HG03135 (cell line): ENCODE measurements around the gene RASSF5.

Source experiments
- ATAC-seq: cut with Tn5 transposase; IDR thresholded peaks from one replicate; pipeline ENCODE4 v1.9.1; 2021; ENCODE audit warnings: mild to moderate bottlenecking, moderate library complexity; ENCODE audit not compliant: unreplicated experiment

Gene RASSF5

DNA sequence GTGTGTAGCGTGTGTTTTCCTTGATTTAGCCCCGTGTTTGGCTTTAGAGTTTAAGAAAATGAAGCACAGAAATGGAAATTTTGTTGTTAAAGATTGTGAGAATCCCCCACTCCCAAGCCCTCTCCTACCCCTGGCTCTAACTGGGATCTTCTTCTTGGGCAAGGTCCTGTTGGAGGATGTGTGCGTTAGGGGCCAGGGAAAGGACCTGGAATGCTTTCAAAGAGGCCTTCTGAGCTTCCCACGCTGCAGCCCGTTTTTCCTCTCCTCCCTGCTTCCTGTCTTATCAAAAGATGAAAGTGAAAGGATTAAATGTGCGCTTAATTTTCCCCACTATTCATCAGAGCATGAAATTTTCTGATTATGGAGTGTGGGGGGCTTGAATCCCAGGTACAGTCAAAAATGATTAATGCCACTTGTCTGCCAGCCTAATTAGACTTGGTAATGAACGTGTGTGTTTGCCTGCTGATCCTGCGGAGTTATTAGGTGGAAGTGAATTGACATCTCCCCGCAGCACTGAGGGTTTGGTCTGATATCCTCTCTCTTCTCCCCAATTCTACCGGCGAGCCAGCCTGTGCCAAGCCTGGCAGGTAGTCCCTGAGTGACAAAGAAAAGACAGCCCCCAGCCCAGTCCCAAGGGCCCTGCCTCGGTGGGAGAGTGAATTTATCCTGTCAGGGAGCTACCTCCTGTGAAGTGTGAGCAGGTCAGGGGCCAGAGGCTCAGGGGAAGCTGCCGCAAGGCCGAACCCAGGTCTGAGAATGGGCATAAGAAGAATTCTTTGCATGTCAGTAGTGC, 4.9 kb downstream of the RASSF5 start:
- ATAC-seq = no peak

DNA sequence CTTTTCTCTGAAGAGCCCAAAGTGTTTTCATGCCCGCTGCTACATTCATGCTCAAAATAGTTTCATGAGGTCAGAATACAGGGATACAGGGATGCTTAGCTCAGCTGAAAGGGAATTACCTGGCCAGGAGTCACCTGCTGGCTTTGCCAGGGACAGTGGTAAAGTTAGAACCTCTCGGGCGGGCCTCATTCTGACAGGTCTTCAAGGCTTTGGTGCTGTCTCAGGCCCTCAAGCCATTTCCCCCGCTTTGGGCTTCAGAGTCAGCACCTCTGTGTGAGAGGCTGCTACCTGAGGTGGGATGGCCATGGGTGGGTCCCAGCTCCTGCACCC, 5.5 kb downstream of the RASSF5 start:
- no peak for ATAC-seq

GRCh38 chr1:206513312-206514111, 6.2 kb downstream of the RASSF5 start:
- no peak for ATAC-seq

DNA sequence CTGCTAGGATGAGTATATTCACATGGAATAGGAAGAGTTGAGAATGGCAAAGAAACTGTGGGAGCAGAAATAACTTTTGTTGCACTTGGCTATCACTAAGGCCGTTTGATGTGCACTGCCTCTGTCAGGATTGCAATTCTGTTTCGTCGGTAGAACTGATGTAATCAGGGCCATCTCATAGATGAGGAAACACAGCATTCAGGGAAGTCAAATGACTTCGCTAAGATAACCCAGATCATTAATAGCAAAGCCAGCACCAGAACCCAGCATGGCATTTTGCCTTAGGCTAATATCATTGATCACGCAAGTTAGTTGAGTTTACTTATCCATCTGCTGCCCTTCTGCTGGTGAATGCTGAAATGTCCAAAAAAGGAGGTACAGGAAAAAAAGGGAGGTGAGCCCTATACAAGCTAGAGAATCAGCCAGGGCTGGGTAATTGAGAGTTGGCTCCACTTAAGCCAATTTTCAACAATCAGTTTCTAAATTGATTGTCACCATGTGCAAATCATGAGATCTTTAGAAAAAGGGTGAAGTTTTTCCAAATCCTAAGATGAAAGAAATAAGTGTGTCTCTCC, 7.6 kb downstream of the RASSF5 start:
- ATAC-seq = no peak

GRCh38 chr1:206516728-206516990, 9.3 kb downstream of the RASSF5 start:
- ATAC-seq = no peak

DNA sequence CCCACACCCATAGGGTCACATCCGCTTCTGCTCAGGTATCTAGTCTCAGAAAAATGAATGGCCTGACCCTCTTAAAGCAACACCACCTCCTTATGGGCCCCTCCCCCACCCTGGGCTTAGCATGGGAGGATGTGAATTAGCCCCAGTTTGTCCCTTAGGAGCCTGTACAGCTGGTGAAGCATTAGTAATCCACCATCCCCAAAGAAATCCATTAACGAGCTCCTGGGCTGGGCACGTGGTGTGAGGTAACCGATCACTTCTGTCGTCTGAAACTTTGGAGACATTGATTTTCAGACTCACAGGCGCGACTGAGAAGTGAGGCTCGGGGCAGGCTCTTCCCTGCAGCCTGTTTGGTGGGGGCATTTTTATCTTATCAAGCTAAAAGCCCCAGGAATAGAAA, 10.5 kb downstream of the RASSF5 start:
- no peak for ATAC-seq

DNA sequence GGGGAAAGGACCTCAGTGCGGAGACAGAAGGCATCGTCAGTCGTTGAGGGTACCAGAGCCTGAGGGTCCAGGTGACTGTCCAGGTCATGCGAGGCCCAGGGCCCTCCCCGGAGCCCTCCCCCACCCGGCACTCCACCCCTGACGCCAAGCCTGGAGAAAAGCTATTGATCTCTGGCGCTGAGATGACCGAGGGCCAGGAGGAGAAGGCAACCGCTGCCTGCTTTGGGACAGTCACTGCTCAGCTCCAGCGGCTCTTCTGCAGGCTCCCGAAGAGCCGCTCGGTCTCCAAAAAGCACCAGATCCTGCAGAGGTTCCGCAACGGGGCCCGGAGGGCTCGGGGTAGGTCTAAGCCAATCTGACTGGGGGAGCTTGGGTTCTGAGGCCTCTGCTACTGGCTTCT, 10.9 kb downstream of the RASSF5 start:
- no peak for ATAC-seq

DNA sequence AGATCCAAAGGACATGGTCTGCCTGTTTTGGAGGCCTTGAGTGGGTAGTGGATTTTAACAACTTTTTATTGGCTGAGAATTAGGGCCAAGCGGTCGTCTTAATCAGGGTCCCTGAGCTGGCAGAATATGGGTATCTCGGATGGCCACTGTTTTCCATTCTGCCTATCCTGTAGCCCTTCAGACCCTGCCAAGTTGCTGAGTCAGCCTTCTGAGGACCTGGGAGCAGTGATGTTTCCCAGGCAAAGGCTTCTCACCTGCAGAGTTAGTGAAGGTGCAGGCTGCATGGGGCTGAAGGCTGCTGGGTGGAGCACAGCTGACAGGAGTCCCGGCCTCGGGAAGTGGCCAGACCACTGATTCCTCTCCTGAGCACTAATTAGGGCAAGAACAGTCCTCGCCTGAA, 11.4 kb downstream of the RASSF5 start:
- ATAC-seq = no peak

GRCh38 chr1:206521127-206521526, 13.8 kb downstream of the RASSF5 start:
- no peak for ATAC-seq

DNA sequence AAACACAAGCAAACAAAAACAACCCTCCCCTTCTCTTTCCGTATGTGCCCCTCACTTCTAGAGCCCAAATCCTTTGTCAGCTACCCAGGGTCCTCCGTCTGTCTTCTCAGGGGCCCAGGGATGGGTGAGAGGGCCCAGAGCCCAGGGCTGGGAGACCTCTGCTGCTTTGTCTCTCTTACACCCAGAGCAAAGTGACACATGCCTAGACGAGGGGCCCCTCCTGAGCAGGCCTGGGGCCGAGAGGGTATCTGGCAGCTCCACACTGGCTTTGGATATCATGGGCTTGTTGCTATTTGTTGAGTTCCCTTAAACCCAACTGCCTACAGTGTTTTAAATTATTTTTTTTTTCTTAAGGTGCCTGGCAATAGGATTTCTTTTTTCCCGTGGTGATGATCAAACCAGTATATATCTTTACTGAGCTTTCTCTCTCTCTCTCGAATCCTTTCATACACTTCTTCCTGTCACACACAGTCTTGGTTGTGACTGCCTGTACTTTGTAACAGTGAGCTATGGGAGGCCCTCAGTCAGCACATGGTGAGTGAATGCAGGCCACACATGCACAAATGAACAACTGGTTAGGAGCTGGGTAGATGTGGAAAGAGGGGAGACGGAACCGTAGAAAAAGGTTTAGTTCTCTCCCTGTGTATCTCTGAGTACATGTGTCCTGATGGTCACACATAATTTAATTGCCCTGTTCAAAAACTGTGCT, 14.5 kb downstream of the RASSF5 start:
- ATAC-seq = no peak

DNA sequence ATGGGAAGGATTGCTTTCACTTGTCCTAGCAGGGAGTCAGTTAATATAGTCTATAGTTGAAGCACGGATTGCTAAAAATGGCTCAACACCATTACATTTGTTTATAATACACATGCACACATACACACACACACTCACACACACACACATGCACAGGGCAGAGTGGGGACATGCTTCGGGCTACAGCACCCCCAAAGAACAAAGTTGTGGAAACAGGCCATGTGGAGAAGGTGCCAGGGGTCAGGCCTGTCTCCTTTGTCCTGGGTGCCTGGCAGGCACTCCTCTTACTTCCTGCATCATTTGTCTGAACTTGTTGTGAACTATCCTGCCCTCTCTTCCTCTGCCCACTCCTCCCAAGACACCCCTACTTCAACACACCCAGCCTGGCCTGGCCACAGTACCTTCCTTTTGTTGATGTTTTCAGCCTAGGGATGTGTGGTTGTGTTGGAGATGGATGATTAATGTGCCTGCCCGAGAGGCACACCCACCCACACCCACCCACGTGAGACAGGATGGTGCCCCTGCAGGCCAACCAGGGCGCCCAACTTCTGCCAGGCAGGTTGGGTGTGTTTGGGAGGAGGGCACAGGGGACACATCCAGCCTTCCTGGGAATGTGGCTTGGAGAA, 17.5 kb downstream of the RASSF5 start:
- no peak for ATAC-seq

DNA sequence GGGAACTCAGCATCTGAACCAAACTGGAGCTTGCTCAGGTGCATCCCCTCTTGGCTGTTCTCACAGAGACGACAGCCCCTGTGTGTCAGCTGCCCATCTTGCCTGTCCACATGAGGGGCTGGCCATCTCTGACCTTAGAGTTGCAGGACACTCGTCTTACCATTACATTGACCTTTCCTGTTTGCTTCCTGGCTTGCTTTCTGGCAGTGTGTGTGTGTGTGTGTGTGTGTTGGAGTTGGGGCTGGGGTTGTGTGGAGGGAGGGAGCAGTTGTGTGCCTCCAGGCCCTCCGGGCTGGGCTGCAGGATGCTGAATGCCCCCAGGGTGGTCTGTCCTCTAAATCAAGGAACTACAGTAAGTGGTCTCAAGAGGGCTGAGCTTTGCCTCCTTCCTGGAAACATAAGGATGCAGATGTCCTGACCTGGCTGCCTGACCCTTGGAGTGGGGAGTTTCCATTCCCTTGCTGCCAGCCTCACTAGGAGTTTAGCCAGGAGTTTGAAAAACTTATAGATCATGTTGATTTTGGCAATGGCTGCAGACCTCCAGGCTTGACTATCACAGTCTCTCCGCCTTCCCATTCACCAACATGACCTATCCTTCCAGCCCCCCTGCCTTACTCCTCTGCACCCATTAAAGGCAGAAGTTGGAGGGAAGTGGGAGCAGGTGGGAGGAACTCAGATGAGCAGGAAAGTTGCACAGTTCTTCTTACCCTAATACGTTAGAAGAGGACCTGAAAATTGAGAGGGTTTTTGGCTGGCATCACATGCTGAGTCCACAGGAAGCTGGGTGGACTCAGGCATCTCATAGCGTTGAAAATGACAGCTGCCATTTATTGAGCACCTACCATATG, 19.0 kb downstream of the RASSF5 start:
- no peak for ATAC-seq

DNA sequence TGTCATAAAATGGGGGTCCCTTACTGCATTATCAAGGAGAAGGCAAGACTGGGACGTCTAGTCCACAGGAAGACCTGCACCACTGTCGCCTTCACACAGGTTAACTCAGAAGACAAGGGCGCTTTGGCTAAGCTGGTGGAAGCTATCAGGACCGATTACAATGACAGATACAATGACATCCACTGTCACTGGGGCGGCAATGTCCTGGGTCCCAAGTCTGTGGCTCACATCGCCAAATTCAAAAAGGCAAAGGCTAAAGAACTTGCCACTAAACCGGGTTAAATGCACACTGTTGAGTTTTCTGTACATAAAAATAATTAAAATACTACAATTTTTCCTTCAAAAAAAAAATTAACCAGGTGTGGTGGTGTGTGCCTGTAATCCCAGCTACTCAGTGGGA, 22.1 kb downstream of the RASSF5 start:
- ATAC-seq = no peak

DNA sequence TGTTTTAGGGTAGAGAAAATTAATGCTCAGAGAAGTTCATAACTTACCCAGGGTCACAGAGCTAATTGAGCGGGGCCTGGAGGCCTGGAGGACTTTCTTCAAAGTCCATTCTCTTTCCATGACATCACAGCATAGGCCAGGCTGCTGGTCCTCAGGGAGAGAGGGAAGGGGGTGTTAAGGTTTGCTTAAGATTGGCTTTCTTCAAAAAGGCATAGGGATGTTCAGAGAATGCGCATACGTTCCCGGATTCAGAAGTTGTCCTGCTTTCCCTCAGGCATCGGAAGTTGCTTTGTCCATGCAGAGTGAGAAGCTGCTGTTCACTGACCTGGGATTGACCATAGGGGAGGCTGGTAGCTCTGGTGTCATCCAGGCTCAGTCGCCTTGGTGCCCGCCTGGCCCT, 25.0 kb downstream of the RASSF5 start:
- no peak for ATAC-seq

GRCh38 chr1:206534552-206534951, 27.2 kb downstream of the RASSF5 start:
- ATAC-seq = no peak

- no peak for ATAC-seq
Measured at GRCh38 chr1:206535853-206536188, 28.5 kb downstream of the RASSF5 start.

DNA sequence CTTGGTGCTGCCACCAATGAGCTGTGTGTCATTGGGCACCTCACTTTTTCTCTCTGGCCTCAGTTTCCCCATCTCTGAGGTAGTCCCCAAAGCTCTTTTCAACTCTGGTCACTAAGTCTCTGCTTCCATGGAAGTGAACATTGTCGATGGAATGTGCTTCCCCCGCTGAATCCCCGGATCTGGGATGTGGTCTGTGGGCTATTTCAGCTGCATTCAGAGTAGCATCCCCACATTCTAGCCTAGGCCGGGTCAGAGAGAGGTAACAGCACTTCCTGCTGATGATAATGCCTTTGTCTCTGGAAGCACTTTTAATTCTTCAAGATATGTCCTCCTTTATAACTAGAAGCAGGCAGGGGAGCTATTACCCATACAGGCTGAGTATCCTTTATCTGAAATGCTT, 29.8 kb downstream of the RASSF5 start:
- no peak for ATAC-seq

GRCh38 chr1:206538086-206538770, 30.9 kb downstream of the RASSF5 start:
- no peak for ATAC-seq

DNA sequence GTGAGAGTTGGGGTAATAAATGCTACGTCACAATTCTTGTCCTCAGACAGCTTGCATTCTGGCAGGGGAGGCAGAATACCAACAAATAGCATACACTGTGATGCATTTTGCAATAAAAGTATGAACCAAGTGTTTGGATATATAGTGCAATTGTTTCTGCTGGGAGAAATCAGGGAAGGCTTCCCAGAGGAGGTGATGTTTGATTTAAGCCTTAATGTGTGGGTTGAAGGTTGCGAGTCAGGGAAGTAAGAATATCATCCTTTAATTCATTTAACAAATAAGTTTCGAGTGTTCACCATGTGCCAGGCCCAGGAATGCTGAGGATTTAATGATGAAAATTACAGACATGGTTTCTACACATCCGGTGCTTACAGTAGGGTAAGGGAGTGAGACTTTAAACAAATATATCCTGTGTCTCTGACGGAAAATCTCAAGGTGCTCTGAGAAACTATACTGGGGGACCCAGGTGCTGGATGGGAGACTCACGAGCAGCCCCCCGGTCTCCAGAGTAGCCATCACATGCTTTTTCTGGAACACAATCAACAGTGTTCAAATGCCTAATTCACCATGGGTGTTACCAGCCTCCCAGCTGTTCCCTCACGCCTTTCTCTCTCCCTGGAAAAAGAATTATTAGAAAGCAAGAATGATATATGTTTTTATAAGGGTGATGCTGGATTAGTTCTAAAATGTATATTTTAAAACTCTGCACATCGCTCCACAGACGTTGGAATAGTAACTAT, 31.7 kb downstream of the RASSF5 start:
- ATAC-seq = no peak
